Activated effector memory CD4-positive, alpha-beta T cell treated with anti-CD3 and anti-CD28 coated beads, Interleukin-2, amount 50 U/mL, for 16 hours (primary cell): ENCODE measurements around the gene HOXA2.

Source experiments
- DNase-seq: peaks from one replicate; pipeline ENCODE4 v3.0.0-alpha.2; 2020

Gene HOXA2

DNA sequence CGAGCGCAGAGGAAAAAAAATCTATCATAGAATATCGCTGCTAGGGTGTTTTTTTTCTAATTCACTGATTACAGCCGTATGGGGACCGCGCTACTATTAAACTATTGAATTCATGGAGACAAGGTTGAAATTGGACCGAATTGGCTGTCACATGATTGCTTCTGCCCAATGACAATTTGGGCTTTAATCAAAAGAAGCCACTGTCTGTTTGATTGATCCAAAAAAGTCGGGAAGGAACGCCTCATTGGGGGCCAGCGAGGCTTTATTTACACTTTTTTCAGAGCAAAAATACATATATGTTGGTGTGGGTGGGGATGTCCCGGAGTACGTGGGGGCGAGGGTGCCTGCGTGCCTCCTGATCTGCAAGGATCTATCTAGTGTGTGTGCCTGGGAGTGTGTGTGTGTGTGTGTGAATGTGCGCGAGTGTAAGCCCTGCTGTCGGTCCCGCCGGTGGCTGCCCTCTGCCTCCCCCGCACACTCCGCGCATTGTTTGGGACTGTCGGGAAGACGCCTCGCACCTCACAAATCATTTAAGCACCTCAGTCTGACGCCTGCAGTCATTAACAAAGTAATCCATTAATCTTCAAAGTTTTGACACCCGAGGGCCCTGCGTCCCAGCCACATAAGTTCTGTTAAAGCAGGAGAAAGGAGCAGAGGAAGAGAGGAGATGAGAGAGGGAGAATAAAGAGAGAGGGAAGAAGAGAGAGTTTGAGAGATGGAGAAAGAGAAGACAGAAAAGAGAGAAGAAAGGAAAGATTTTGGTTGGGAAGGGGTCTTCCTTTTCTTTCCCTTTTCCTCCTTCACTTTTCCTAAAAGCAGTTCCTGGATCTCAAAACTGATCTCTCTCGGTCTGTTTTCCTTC is at the start of gene HOXA2:
HOXA2 (minus strand) TSS at position 103 of the 862 bp plus-strand sequence. CDS start 183 bp downstream, outside the sequence.
- DNase-seq, result no peak

DNA sequence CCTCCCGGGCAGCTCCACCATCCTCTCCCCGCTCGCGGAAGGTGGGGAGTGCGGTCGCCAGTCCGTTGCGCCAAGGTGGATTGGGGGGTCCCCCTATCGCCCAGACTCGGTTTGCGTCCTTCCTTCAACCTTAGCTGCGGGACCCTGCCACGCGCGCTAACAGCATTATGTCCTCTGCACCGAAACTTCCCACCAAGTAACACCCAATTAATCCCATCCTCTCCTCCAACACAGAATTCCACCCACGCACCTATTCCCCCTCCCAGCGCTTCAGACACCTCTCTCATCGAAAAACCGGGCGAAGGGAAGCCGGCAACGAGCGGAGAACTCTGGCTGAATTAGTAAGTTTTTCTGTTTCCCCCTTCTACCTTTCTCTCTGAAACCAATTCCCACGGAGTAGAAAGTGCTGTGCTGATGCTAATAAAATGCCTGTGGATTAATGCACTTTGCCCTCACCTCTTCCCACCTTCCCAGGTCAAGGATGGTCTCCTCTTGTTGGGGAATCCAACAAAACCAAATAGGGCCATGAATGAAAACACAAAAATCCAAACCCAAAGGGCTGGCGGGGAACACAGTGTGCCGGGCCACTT is 49.0 kb upstream of the HOXA2 start:
- peak; percentile 63 for DNase-seq

DNA sequence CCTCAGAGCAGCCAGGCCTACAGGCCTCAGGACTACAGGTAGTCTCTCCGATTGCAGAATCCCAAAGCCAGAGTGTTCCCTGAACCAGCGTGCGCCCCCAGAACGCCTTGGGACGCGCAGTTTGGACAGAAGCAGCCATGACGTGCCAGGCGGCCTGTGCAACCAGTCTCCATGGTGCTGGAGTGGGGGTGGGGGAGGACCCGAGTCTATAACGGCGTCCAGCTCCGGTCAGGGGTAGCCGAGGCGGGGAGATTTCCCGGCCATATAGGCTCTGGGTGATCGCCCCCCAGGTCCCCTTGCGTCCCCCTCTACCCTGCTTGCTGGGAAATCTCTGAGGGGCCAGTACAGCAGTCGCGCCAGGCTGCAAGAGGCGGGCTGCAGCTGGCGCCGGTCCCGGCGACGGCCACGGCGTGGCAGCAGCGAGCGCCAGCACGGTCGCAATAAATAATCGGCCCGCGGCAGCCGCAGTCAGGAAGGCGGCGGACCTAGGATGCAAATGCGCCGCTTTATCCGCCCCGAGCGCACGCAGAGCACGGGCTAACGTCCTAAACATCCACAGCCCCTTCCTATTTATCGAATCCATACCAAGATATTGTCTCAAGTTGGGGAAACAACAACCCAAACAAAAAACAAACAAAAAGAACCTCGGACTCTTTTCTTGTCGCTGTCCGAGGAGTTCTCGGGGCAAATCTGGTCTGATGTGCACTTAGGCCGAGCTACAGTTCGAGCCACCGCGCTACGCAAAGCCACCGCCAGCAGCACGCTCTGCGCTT is 48.3 kb upstream of the HOXA2 start:
- DNase-seq, result peak; percentile 86

DNA sequence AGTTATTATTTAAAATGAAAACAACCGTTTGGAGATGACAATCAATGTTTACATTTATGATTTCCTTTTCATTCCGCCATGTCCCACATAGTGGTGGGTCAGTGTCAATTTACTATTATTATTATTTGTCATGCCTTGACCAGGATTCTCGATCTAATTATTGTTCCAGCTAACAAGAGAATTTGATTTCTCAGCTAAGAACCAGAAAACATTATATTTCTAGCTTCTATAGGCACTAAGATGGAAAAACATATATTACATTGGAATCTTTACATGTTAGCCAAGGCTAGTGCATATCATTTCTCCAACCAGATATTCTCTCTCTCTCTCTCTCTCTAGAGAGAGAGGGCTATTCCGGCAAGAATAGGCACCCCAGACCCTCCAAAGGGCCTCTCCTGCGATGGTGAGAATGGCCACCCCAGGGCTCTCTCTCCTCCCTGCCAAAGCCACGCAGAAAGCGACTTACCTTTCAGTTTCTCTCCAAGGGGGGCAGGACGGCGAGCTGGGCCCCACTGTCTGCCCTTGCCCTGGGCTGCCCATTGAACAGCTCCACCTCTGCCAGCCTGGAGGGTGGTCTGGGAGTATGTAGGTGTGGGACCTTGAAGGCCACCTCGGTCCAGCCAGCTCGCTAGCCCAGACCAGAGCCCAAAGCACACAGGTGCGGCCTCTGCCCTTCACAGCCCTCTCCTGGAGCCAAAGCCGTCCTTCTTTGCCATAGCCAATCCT is 47.5 kb upstream of the HOXA2 start:
- peak; percentile 61 for DNase-seq

DNA sequence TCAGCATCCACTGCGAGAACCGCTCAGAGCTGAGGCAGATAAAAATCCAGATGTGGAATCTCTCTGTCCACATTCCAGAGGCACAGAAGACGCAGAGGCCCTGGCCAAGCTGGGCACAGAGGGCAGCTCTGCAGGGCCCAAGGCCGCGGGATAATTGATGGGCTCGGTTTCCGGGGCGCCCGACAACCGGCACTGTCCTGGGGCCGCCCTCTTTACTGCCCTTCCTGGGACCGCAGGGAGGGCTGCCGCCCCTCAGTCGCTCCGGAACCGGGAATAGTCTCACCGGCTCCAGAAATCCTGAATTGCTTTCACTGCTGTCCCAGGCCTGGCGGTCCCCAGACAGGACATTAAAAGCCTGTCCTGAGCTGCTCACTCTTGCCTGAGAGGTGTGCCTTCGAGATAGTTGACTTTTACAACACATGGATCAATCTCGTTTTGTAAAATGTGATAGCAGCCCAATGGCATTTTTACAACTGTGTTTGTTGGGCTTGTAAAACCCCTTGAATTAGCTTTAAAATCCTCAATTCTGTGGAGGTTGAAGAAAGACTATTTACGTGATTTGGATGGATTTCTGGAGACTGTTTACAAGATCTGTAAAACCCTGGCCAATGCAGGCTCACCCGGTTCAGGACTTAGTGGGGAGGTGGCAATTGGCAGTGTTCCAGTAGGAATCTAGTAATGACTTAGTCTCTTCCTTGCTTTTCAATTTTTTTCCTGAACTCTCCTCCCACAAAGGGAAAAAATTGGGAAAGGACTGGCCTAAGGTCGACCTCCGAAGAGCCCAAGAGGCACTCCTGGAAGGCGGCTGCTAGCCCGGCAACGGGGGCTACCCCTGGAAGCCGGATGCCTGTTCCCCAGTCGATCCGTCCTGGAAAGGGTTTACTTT is 46.5 kb upstream of the HOXA2 start:
- no peak for DNase-seq

DNA sequence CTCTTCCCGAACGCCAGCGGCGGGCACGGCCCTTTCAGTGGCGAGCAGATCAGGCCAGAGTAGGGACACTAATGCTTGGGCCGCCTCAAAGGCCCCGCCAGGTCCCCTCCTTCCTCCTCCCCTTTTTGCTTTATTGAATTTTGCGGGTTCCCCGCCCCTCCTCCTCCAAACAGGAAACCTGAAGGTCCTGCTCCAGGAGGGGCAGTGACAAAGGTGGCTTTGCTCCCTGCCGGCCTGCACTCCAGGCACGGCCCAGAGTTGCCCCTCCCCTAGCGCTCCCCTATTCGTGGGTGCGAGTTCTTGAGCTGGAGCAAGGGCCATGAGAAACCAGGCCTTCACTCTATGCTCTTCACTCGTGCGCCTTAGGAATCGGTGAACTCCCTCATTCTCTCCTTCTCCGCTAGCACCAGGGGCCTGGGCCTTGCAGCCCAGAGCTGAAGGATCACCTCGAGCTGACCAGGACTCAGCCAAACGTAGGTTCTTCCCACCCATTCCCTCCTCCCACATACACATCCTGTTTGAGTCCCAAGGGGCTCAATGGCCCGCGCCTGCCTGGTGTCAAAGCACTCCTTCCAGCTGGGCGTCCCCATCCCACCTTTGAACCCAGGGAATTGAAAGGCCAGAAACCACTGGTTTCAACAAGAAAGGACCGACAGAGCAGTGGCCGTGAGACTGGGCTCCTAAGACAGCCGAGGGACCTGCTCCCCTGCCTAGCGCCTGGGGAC is 45.7 kb upstream of the HOXA2 start:
- DNase-seq, result no peak

DNA sequence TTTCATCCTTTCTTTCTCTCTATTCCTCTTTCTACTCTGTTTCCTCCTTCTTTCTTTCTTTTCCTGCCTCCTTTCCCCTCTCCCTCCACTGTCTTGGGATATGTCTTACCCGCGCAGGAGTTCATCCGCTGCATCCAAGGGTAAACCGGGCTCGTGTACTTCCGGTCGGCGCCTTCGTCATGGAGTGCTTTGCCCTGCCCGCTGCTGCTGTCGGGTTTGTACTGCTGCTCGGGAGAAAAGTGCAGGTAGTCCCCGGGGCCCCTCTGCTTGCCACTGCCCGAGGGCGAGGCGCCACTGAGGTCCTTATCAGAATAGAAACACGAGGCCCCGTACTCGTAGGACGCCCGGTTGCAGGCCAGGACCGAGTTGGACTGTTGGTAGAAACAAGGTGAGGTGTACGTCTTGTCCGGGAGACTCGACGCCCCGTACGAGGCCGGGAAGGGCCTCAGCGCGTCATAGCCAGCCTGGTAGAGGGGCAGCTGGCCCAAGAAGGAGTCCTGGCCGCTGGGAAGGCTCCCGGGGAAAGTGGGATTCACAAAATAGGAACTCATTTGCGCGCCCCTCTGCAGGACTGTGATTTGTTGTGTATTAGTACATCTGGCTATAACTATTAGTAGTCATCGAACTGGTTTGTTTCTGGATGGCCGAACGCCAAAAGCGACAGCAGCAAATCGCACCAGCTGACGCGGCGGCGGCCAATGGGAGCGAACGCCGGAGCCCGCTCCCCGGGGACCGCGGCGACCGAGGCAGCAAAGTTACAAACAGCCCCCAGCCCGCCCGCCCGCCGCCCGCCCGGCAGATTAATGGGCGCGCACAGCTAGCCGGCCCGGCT is 44.9 kb upstream of the HOXA2 start, which contains the start of gene HOXA6:
HOXA6 (minus strand) TSS at position 576 of the 832 bp plus-strand sequence; CDS start at position 551, 25 bp downstream.
- no peak for DNase-seq

DNA sequence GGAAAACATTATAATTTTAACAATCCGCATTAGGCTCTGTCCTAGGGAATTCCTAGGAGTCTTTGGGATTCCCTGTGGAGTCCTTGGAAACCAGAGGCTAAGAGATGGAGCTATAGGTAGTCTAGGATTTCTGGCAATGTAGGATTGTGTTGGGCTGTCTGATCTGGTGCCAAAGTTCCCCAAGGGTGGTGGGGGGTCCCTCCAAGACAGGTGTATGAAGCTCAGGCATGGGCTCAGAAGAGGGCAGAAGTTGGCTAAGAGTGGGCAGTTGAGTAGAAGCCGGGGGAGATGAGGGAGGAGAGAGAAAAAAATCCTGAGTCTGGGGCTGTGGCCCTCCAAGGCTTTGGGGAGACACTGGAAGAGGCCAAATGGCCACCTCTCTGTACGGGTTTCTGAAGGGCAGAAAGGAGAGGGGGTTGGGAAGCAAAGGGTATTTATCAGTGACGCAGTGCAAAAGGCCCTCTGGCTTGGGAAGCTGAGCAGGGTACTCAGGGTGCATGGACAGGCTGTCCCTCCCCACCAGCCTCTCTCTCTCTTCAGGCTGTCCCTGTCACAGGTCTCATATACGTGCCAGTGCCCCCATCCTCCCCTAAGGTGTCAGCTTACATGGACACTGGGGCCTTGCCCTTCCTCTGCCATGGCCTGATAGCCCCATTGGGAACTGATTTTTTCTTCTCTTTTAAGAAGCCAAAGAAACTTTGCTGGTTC is 44.2 kb upstream of the HOXA2 start:
- no peak for DNase-seq

DNA sequence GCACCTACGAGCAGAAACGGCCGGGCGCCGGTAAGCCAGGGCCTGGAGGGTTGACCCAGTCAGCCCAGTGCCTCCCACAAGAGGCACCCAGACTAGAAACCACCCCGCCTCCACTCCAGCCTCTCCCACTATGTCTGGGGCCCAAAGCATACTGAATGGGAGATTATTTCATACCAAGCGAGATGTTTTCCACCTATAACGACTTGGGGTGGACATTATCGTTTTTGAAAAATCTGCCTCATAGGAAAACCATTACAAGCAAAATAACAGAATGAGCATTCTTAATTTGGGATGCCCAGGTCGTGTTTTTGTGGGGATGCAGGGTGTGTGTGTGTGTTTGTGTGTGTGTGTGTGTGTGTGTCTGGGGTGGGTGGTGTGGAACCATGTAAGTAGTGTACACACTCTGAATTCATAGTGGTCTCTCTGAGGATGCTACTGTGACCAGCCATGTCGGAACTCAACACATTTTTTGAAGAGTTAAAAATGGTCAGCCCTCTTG is 43.5 kb upstream of the HOXA2 start:
- DNase-seq, result no peak

DNA sequence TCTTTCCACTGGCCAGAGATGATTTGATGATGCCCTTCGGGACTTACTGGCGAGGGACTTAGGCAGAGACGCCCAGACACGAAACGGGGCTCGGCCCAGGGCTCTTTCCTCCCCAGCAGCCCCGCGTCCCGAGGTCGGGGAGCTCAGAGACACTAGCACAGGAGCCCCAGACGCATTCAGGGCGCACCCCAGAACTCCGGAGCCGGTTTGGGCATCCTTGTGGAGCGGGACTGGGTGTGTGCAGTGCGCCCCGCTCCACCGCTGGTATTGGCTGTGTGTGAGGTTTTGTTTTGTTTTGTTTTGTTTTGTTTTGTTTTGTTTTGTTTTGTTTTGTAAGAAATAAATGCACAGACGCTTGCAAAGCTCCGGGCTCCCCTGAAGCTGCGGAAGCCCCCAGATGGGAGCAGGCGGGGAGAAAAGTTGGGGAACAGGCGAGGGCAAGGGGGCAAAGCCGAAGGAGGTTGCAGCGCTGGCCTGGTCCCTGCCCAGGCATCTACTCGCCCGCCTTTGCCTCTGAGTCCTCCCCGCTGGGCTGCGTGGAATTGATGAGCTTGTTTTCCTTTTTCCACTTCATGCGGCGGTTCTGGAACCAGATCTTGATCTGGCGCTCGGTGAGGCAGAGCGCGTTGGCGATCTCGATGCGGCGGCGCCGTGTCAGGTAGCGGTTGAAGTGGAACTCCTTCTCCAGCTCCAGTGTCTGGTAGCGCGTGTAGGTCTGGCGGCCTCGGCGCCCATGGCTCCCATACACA is 42.9 kb upstream of the HOXA2 start:
- DNase-seq, result peak; percentile 60

DNA sequence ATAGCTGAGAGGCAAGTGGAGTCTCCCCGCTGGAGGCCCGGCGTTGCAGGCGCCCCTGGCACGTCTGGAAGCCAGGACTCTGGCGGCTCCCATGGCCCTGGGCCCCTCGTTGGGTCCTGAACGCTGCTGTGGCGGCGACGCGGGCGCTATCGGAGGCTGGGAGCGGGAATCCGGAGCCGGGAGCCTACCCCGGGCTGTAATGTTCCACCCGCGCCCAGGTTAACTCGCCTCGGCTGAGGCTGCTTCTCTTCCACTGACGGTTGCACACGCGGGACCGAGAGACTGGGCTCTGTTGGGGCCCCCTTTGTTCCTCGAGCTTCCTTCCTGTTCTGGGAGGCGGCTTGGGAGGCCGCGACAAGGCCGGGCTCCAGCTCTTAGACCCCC is 42.3 kb upstream of the HOXA2 start:
- peak; percentile 36 for DNase-seq

DNA sequence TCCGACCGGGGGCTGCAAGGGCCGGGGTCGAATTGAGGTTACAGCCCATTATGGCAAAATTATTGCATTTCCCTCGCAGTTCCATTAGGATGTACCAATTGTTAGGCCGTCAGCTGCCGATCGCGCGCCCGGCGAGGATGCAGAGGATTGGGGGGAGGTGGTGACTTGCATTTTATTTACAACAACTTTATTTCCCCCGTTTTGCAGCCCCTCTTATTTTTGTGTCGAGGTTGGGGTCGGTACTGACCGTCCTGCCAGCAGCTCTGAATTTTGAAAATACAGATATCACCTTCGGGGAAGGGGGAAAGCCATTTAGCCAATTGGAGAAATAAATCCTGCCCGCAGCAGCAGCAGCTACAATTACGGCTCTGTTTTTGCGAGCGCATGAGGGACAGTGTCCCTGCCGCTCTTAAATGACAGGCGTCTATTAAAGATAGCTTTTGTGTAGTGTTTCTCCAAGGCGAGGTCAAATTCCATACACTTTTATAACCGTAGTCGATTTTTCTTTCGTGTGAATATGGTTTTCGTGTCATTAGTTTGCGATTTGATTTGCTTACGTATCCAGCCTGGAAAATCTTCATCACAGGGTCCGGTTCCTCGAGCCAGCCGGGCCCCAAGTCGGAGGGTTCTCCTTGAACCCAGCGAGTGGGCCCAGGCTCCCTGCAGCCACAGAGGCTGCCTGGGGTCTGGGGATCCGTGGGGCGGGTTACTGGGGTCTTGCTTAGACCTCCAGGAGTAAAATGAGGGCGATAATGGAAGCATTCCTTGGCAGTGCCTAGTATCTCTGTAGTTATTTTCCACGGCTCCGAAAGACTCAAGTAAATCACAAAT is 41.7 kb upstream of the HOXA2 start:
- DNase-seq, result no peak

DNA sequence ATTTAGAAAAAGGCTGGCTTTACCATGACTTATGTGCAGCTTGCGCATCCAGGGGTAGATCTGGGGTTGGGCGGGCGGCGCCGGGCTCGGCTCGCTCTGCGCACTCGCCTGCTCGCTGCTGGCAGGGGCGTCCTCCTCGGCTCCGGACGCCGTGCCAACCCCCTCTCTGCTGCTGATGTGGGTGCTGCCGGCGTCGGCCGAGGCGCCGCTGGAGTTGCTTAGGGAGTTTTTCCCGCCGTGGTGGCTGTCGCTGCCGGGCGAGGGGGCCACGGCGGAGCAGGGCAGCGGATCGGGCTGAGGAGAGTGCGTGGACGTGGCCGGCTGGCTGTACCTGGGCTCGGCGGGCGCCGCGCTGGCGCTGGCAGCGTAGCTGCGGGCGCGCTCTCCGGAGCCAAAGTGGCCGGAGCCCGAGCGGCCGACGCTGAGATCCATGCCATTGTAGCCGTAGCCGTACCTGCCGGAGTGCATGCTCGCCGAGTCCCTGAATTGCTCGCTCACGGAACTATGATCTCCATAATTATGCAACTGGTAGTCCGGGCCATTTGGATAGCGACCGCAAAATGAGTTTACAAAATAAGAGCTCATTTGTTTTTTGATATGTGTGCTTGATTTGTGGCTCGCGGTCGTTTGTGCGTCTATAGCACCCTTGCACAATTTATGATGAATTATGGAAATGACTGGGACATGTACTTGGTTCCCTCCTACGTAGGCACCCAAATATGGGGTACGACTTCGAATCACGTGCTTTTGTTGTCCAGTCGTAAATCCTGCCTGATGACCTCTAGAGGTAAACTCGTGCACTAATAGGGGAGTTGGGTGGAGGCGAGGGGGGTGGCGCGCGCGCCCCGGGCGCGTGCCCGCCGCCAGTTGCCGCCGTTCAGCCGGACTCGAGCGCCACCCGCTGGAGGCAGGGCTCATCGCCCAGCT is 40.8 kb upstream of the HOXA2 start, which contains the start of gene HOXA5:
HOXA5 (minus strand) TSS at position 659 of the 927 bp plus-strand sequence; CDS start at position 585, 74 bp downstream.
- no peak for DNase-seq

DNA sequence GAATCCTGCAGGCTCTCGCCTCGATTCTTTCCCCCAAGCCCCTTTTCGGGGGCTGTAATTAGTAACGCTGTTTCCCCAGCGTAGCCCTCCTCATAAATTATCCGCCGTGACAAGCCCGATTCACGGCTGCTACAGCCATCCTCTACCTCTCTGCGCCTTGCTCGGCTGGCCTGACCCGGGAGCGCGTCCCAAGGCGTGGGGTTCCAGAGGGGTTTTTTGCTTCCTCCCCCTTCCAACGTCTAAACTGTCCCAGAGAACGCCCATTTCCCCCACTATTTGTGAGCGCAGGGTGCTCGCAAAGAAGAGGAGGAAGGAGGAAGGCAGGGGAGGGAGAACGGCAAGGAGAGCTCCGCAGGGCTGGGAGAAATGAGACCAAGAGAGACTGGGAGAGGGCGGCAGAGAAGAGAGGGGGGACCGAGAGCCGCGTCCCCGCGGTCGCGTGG is 40.1 kb upstream of the HOXA2 start:
- no peak for DNase-seq

DNA sequence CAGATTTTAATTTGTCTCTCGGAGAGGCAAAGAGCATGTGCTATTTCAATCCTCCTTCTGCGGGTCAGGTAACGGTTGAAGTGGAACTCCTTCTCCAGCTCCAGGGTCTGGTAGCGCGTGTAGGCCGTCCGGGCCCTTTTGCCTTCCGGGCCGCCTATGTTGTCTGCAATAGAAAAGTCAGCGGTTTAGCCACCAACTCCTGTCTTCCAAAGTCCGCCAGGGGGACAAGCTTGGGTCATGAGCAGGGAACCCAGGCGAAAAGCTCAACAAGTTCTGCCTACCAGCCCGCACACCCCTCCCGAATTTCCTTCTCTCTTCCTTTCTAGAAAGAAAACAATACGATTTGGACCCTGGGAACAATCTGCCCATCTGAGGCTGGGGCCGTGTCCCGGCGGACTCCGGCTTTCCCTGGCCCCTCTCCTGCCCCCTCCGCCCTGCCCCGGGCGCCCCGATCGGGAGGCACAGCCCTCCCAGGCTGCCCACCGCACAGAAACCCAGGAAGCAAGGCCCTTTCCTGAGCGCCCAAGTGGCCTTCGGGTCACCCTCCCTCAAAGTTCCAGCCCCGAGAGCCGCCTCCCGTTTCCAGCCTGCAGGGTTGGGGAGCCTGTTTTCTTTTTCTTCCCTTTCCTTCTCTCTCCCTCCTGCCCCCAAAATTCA is 39.6 kb upstream of the HOXA2 start:
- no peak for DNase-seq
